ENCODE measurements around the gene LEPROT.

Gene LEPROT

GRCh38 chr1:65412256-65412983, 8.0 kb upstream of the LEPROT start:
- DNase-seq (ENCODE audit: low read depth, low spot score), result no peak

DNA sequence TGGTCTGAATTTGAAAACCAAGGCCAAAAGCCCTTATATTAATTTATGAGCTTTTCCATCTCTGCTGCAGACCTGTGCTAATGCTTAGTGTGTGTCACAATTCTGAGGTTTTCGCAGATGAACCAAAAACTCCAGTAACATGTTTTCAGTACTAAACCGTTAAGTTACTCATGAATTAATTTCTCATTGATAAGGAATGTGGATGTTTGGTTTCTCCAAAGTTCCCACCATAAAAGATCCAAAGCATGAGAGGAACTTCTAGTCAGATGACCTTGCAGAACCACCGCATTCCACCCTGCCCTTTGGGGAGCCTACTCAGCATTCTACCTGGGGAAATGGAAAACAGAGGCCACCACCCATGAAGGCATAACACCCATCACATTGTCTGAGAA, 7.5 kb upstream of the LEPROT start:
- DNase-seq (ENCODE audit: low read depth, low spot score), result no peak

- no peak for DNase-seq (ENCODE audit: low read depth, low spot score)
These were observed 5.9 kb upstream of the LEPROT start for GRCh38 chr1:65414538-65414937.

GRCh38 chr1:65416767-65417166, 3.7 kb upstream of the LEPROT start:
- no peak for DNase-seq (ENCODE audit: low read depth, low spot score)

DNA sequence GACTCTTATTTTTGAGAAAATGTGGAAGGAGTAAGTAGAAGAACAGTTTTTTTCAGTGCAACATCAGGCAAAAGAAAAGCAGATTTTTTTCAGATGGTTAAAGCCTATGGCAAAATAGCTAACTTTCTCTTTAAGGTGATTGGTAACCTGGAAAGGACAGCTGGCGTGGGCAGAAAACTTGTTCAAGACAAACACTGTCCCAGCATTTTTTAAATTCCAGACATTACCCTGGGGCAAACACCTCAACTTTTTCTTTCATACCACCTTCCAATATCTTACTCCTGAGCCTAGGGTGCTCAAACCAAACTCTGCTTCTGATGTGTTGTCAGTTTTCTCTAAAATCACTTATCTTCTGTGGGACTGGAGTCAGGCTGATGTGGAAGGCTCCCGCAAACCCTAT, 2.7 kb upstream of the LEPROT start:
- DNase-seq (ENCODE audit: low read depth, low spot score), result no peak

GRCh38 chr1:65418522-65419185, 1.8 kb upstream of the LEPROT start:
- DNase-seq (ENCODE audit: low read depth, low spot score), result no peak

GRCh38 chr1:65419681-65420589, 533 bp upstream of the LEPROT start:
- DNase-seq (ENCODE audit: low read depth, low spot score), result peak; percentile 96

GRCh38 chr1:65421351-65422025, 1.0 kb downstream of the LEPROT start:
- DNase-seq (ENCODE audit: low read depth, low spot score), result no peak

- no peak for DNase-seq (ENCODE audit: low read depth, low spot score)
These were observed 2.1 kb downstream of the LEPROT start for GRCh38 chr1:65422241-65423203.

- DNase-seq (ENCODE audit: low read depth, low spot score), result no peak
These were observed 3.6 kb downstream of the LEPROT start for GRCh38 chr1:65423884-65424572.

- DNase-seq (ENCODE audit: low read depth, low spot score), result no peak
These were observed 4.1 kb downstream of the LEPROT start for GRCh38 chr1:65424573-65424889.

GRCh38 chr1:65425006-65425405, 4.5 kb downstream of the LEPROT start:
- no peak for DNase-seq (ENCODE audit: low read depth, low spot score)

DNA sequence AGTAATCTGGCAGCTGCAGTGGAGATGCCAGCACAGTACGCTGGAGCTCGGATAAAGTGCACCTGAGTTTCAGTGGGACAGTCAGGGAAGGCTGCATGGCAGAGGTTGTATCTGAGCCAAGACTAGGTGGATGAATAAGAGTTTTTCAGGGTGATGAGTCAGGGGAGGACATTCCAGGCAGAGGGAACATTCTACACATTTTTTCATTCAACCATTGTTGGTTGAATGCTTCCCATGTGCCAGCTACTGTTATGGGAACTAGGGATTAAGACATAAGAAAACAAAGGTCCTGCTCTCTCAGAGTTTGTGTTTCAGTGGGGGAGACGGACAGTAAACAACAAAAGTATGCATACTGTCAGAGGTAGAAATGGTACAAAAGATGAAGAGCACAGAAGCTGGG, 5.2 kb downstream of the LEPROT start:
- no peak for DNase-seq (ENCODE audit: low read depth, low spot score)

DNA sequence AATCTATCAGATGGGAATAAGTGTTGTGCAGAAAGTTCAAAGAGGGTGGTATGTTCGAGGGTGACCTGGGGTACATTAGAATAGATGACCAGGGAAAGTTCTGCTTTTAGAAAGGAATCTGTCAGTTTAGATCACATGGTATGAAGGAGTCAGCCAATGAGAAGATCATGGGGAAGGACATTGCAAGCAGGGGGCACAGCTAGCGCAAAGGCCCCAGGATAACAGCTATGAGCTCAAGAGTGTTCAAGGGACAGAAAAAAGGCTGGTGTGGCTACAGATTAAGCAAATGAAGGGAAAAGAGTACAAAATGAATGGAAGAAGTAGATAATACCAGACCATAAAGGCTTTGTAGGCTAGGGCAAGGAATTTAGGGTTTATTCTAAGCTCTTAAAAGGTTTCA, 8.6 kb downstream of the LEPROT start:
- no peak for DNase-seq (ENCODE audit: low read depth, low spot score)

DNA sequence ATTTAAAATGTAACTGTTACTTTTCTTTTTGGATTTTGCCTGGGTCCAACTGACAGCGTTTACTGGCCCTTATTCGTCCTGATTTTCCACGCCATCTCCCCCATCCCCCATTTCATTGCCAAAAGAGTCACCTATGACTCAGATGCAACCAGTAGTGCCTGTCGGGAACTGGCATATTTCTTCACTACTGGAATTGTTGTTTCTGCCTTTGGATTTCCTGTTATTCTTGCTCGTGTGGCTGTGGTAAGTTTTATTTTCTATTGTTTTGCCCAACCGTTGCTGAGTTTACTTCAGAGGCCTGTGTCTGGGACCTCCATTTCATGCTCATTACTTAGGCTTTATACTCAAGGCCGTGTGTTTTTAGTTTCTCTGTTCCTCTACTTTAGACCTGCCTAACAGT, 9.3 kb downstream of the LEPROT start:
- no peak for DNase-seq (ENCODE audit: low read depth, low spot score)

GRCh38 chr1:65431111-65431705, 10.7 kb downstream of the LEPROT start:
- DNase-seq (ENCODE audit: low read depth, low spot score), result no peak

DNA sequence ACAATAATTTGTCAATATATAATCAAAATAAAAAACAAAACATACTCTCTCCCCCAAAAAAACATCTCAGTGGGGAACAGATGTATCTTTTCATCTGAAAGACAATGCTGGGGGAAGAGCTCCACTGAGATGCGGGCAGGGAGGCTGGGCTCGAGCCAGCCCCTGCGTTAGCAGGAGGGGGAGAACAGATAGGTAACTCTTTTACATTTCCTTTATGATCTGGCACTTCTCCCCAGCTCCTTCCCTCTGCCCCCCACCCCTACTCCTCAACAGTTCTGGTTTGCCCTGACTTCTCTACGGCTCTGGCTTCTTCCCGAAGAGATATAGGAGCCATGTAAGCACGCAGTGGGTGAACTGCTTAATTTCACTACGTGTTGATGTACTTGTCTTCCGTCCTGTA, 12.4 kb downstream of the LEPROT start:
- no peak for DNase-seq (ENCODE audit: low read depth, low spot score)

DNA sequence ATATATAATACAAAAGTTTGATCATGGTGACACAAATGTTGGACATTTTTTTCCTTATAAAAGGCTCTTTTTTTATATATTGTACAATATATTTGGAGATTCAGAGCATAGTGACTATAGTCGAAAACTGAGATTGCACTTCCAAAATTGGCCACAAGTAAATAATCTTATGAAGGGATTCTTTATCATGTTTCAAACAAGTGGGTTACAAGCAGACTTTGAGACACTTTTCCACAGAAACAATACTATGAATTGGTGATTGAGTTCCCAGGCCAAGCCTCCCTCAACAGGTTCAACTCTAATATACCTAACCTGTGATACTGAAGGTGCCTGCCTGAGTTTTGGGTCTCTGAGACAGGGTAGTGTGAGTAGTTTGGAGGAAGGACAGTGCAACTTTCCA, 13.8 kb downstream of the LEPROT start:
- DNase-seq (ENCODE audit: low read depth, low spot score), result no peak

DNA sequence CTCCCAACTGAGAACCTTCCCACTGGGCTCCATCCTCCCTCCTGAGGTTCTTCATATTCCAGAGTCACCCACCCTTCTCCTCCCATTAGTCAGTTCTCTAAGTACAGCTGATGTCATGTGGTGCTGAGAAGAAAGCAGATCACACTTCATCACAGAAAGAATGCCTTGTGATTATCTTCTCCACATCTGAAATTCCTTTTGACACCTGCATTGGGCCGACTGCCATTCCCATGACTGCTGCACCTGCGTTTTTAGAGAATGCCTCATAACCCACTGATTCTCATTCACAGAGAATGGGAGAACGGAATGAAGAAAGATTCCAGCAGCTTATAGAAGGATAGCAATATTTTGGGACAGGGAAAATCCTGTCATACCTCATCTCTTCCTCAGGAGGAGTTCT, 14.3 kb downstream of the LEPROT start:
- DNase-seq (ENCODE audit: low read depth, low spot score), result no peak

GRCh38 chr1:65435987-65436386, 15.5 kb downstream of the LEPROT start:
- no peak for DNase-seq (ENCODE audit: low read depth, low spot score)

Data from activated CD4-positive, CD25-positive, alpha-beta regulatory T cell treated with anti-CD3 and anti-CD28 coated beads, Interleukin-2, amount 50 U/mL, for 16 hours (primary cell).